Measurements from ENCODE around the gene MIAT. TPM values are rescaled to one million over a fixed set of nuclear protein-coding genes. Genes with fewer than 3 reads are reported as not detected.

Gene MIAT
- total and polyA plus RNA-seq, 2 of the 4 experiments (the other 2 are of a cell fraction) = 0.54 to 0.65 TPM

DNA sequence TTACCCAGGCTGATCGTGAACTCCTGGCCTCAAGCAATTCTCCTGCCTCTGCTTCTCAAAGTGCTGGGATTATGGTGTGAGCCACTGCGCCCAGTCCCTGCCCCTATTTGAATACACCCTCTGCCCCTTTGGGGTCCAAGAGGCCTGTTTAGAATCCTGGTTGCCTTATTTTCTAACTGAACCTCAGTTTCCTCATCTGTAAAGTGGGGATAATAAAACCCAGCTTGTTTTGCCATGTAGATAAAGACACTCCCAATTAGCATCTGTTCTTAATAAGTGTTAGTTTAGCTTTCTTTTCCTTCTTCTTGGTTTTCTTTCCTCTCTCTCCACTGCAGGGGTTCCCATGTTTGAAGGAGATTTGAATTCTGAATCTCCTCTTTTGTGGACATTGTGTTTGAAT lies 4.8 kb downstream of the MIAT start:
- WGBS, 2 experiments (ENCODE audit: extremely low coverage in 2 of 2, insufficient read length in 1 of 2) = no CpG with 5 or more reads among the region's 2 CpGs
- Histone ChIP-seq H3K4me2 (ENCODE audit: low read depth, low read length) (no peak overlapping the region), H3K23ac (ENCODE audit: low read depth, low read length) (no peak overlapping the region), H4K5ac (ENCODE audit: low read depth, low read length) (no peak overlapping the region), H4K91ac (ENCODE audit: insufficient read depth, low read depth, low read length) (no peak overlapping the region), H2BK20ac (ENCODE audit: low read depth, low read length) (no peak overlapping the region), H4K20me1 (ENCODE audit: insufficient read depth, low read length) (no peaks in the 10 kb centered on the region), H3K36me3 (ENCODE audit: control insufficient read depth, insufficient read depth, low read length) (no peaks in the 10 kb centered on the region), H3K9ac (ENCODE audit: low read depth, low read length) (no peak overlapping the region), H2AK5ac (ENCODE audit: low read depth, low read length) (no peak overlapping the region), H3K18ac (ENCODE audit: low read depth, low read length) (no peak overlapping the region), H3K14ac (replicated peaks; ENCODE audit: low read depth, low read length) (no peak overlapping the region), H3K56ac (ENCODE audit: extremely low read depth, insufficient read depth, low read length) (no peak overlapping the region), H3K4ac (ENCODE audit: low read depth, low read length) (no peak overlapping the region), H2BK120ac (ENCODE audit: low read depth, low read length) (no peak overlapping the region), H3K4me3 (ENCODE audit: insufficient read depth, low read depth, low read length) (no peak overlapping the region), H2BK5ac (ENCODE audit: low read depth, low read length, poor library complexity, severe bottlenecking) (no peak overlapping the region), H2AK9ac (replicated peaks; ENCODE audit: low read depth, low read length, poor library complexity) (no peak overlapping the region), H3K9me3 (ENCODE audit: control insufficient read depth, insufficient read depth, low read length) (no peaks in the 10 kb centered on the region), H2AFZ (replicated peaks; ENCODE audit: low read length, poor library complexity) (no peak overlapping the region), H3K4me1 (ENCODE audit: control insufficient read depth, insufficient read depth, low read length) (peaks cover 12% of the 10 kb centered on the region), H2BK15ac (ENCODE audit: low read depth, low read length) (no peak overlapping the region), H3K79me1 (ENCODE audit: low read depth in 1 of 2, low read length in 2 of 2) (no peaks in the 10 kb centered on the region), H3K27me3 (ENCODE audit: control insufficient read depth, insufficient read depth, low read length) (peaks cover 15% of the 10 kb centered on the region), H4K8ac (ENCODE audit: low read depth in 2 of 2, low read length in 2 of 2) (no peak overlapping the region), H3K27ac (ENCODE audit: insufficient read depth, low read length) (no peak overlapping the region), H3K9me1 (ENCODE audit: insufficient read depth, low read length) (no peaks in the 10 kb centered on the region; the same call in 1 of the 2 replicates)
- BruUV-seq (replicated peaks) = no TSS peak
- CTCF ChIA-PET = no interaction called here
- no peak for ATAC-seq (ENCODE audit: low read depth)
- dilution Hi-C loops (cut with HindIII; ENCODE audit: low sequenced_read_pairs, unreplicated experiment) (no loop called here), in situ Hi-C loops (cut with MboI; ENCODE audit: low sequenced_read_pairs) (no loop called here), intact Hi-C loops (cut with micrococcal nuclease) (no loop called here)
- TF ChIP-seq BHLHE40 (IDR thresholded peaks at IDR 0.05; ENCODE audit: low read depth, low read length) = no peak
- TF ChIP-seq MAFK (IDR thresholded peaks at IDR 0.05; ENCODE audit: low read depth, low read length) = no peak
- POLR2A ChIA-PET (ENCODE audit: unreplicated experiment) = no interaction called here
- no peak for DNase-seq

Measured in IMR-90 (cell line).